Measurements from ENCODE around the gene PPP2R3A.
"Not testable (repeated sequence)": the region's sequence is repeated elsewhere in the genome, so short reads cannot be mapped to it uniquely, and the experiment has no call there.

The PPP2R3A gene

DNA sequence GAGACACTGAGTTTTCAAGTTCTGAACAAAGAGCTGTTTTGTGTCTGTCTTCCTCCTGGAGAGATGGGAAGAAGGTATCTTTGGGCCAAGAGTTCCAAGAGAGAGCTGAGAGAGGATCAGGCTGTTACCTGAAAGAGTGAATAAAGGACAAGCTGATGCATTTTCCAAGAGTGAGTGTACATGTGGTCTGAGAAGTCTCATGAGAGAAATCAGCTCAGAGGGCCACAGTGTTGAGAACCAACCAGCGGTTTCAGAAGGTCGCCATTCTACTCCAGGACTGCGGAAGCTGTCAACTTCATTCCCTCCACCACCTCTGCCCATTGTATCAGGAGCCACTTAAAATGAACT, 42.7 kb upstream of the PPP2R3A start:
- DNase-seq (ENCODE audit: low read depth, low spot score): no peak
- ChIA-PET CTCF (interaction anchor here (1.0 to 11.5 kb wide), 4 partner anchors 8 to 148 kb away, joined by 4 to 531 read pairs (median 42); no protein-coding TSS in a partner anchor), POLR2A (interaction anchor here (0.7 kb wide), 1 partner anchor 12 kb away, joined by 3 read pairs; no protein-coding TSS in a partner anchor)
- H3K4me3 ChIP-seq (ENCODE audit: low read depth, low read length): no peak overlapping the region
- no peak for TF ChIP-seq CTCF (IDR thresholded peaks at IDR 0.05; ENCODE audit: insufficient read depth, low read length, missing control alignments)

- no peak for TF ChIP-seq CTCF (IDR thresholded peaks at IDR 0.05; ENCODE audit: insufficient read depth, low read length, missing control alignments)
- DNase-seq (ENCODE audit: low read depth, low spot score): no peak
- CTCF ChIA-PET: interaction anchor here (11.5 kb wide), 1 partner anchor 118 kb away, joined by 531 read pairs; no protein-coding TSS in a partner anchor
These were observed 41.0 kb upstream of the PPP2R3A start for GRCh38 chr3:135924506-135924905.

GRCh38 chr3:135926664-135927063, 38.9 kb upstream of the PPP2R3A start:
- CTCF ChIA-PET: interaction anchor here (0.6 to 3.9 kb wide), 4 partner anchors 7 to 117 kb away, joined by 3 to 31 read pairs (median 10); no protein-coding TSS in a partner anchor
- POLR2A ChIA-PET: no interaction called here
- no peak for DNase-seq (ENCODE audit: low read depth, low spot score)
- H3K4me3 ChIP-seq (ENCODE audit: low read depth, low read length): no peak overlapping the region
- no peak for TF ChIP-seq CTCF (IDR thresholded peaks at IDR 0.05; ENCODE audit: insufficient read depth, low read length, missing control alignments)

More at GRCh38 chr3:135924506-135924905, 41.0 kb upstream of the PPP2R3A start:
- POLR2A ChIA-PET: no interaction called here
- no peak overlapping the region for H3K4me3 ChIP-seq (ENCODE audit: low read depth, low read length)

GRCh38 chr3:135927155-135927554, 38.4 kb upstream of the PPP2R3A start:
- H3K4me3 ChIP-seq (ENCODE audit: low read depth, low read length): no peak overlapping the region
- peak; percentile 37 for DNase-seq (ENCODE audit: low read depth, low spot score)
- POLR2A ChIA-PET: interaction anchor here (0.8 kb wide), 1 partner anchor 39 kb away, joined by 4 read pairs; the partner anchor contains the start of gene PPP2R3A
- no peak for TF ChIP-seq CTCF (IDR thresholded peaks at IDR 0.05; ENCODE audit: insufficient read depth, low read length, missing control alignments)
- CTCF ChIA-PET: interaction anchor here (1.3 to 3.9 kb wide), 3 partner anchors 8 to 117 kb away, joined by 5 to 31 read pairs (median 14); no protein-coding TSS in a partner anchor

DNA sequence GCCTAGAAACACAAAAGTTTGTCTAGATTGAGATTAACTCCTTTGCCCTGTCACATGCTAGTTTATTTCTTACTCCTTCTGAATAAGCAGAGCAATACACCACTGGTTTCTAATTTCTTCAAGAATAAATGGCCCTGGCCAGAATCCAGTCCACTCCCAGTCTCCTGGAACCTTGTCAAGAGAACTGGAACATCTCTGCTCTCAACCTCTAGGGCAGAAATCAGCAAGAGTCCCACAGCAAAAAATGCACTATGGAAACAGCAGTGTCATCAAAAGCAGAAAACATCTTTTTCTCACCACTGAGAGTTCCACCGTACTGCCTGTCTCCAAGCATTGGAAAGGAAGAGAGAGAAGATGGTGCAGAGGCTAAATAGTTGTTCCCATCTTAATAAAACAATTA, 35.9 kb upstream of the PPP2R3A start:
- ChIA-PET CTCF (interaction anchor here (0.7 to 3.9 kb wide), 3 partner anchors 10 to 113 kb away, joined by 3 to 31 read pairs (median 8); no protein-coding TSS in a partner anchor), POLR2A (no interaction called here)
- no peak for DNase-seq (ENCODE audit: low read depth, low spot score)
- H3K4me3 ChIP-seq (ENCODE audit: low read depth, low read length): no peak overlapping the region
- TF ChIP-seq CTCF (IDR thresholded peaks at IDR 0.05; ENCODE audit: insufficient read depth, low read length, missing control alignments): no peak

- ChIA-PET POLR2A (no interaction called here), CTCF (interaction anchor here (0.7 to 3.9 kb wide), 3 partner anchors 11 to 113 kb away, joined by 3 to 31 read pairs (median 8); no protein-coding TSS in a partner anchor)
- no peak overlapping the region for H3K4me3 ChIP-seq (ENCODE audit: low read depth, low read length)
- no peak for DNase-seq (ENCODE audit: low read depth, low spot score)
- no peak for TF ChIP-seq CTCF (IDR thresholded peaks at IDR 0.05; ENCODE audit: insufficient read depth, low read length, missing control alignments)
These were observed 35.3 kb upstream of the PPP2R3A start for GRCh38 chr3:135930255-135930654.

- CTCF ChIA-PET: interaction anchor here (0.6 kb wide), 1 partner anchor 9 kb away, joined by 3 read pairs; no protein-coding TSS in a partner anchor
- H3K4me3 ChIP-seq (ENCODE audit: low read depth, low read length); POLR2A ChIA-PET; DNase-seq (ENCODE audit: low read depth, low spot score): not testable (repeated sequence)
These were observed 30.4 kb upstream of the PPP2R3A start for GRCh38 chr3:135935171-135935570.

DNA sequence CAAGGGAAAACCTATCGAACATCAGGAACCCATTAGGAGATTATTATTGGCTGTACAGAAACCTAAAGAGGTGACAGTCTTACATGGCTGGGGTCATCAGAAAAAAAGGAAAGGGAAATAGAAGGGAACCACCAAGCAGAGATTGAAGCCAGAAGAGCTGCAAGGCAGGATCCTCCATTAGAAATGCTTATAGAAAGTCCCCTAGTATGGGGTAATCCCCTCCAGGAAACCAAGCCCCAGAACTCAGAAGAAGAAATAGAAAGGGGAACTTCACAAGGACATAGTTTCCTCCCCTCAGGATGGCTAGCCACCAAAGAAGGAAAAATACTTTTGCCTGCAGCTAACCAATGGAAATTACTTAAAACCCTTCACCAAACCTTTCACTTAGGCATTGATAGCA, 27.8 kb upstream of the PPP2R3A start:
- CTCF ChIA-PET: interaction anchor here (1.0 kb wide), 1 partner anchor 105 kb away, joined by 3 read pairs; no protein-coding TSS in a partner anchor
- POLR2A ChIA-PET; DNase-seq (ENCODE audit: low read depth, low spot score); H3K4me3 ChIP-seq (ENCODE audit: low read depth, low read length): not testable (repeated sequence)
